HL-60 (cell line): ENCODE data around the gene SOX8.

Experiments
- DNase-seq, 2 experiments: peaks; one replicate each; pipeline ENCODE4 v3.0.0-alpha.2; 2010 to 2020; ENCODE audit warnings: low read depth in 1 of 2, low spot score in 1 of 2
- H3K27ac ChIP-seq: fragments of 250-450 bp; sonication (Bioruptor Pico); replicated peaks from 2 replicates; pipeline ENCODE4 v1.5.1; 2020; ENCODE audit warnings: mild to moderate bottlenecking, moderate library complexity
- H3K27me3 ChIP-seq: fragments of 250-450 bp; sonication (Bioruptor Pico); 2 replicates; pipeline ENCODE4 v1.5.1; 2021; ENCODE audit warnings: mild to moderate bottlenecking, moderate library complexity; ENCODE audit not compliant: insufficient read depth, poor library complexity, severe bottlenecking
- H3K4me3 ChIP-seq: replicated peaks from 2 replicates; pipeline ENCODE4 v1.5.1; 2011; ENCODE audit warnings: mild to moderate bottlenecking, control low read depth, low read length; ENCODE audit not compliant: insufficient read depth
- GABPA ChIP-seq: IDR thresholded peaks from 2 replicates; pipeline ENCODE4 v1.6.1; 2012; ENCODE audit warnings: low read depth
- POLR2AphosphoS5 ChIP-seq: IDR thresholded peaks from 2 replicates; pipeline ENCODE4 v1.6.1; 2012; ENCODE audit warnings: low read depth
- SPI1 ChIP-seq: IDR thresholded peaks from 2 replicates; pipeline ENCODE4 v1.6.1; 2012; ENCODE audit warnings: low read depth, mild to moderate bottlenecking, borderline replicate concordance
- TF ChIP-seq, protein P1 (sequence below): IDR thresholded peaks from one replicate; pipeline ENCODE4 v1.5.1; 2011; ENCODE audit warnings: low read length, control low read depth, inconsistent platforms; ENCODE audit not compliant: insufficient read depth
- TF ChIP-seq, protein P2 (sequence below): IDR thresholded peaks from 2 replicates; pipeline ENCODE4 v1.6.1; 2012; ENCODE audit warnings: low read depth; ENCODE audit not compliant: insufficient replicate concordance

SOX8 gene

DNA sequence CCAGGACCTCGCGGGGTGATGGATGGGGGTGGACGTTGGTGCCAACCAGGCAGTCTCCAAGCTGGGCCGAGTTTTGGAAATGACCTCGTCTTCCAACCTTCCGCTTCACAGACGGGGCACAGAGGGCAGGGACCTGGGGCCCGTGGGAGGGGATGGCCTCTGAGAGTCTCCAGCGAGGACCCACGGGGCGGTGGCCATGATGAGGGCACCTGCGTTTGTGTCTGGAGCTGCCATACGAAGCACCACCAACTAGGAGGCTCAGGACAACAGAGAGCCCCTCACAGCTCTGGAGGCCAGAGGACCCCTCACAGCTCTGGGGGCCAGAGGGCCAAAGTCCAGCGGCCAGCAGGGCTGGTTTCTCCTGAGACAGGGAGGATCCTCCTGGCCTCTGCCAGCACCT lies 26.5 kb downstream of the SOX8 start:
- no peak overlapping the region for H3K27ac ChIP-seq
- DNase-seq, result no peak
- TF ChIP-seq GABPA, result no peak
- TF ChIP-seq, protein P1, sequence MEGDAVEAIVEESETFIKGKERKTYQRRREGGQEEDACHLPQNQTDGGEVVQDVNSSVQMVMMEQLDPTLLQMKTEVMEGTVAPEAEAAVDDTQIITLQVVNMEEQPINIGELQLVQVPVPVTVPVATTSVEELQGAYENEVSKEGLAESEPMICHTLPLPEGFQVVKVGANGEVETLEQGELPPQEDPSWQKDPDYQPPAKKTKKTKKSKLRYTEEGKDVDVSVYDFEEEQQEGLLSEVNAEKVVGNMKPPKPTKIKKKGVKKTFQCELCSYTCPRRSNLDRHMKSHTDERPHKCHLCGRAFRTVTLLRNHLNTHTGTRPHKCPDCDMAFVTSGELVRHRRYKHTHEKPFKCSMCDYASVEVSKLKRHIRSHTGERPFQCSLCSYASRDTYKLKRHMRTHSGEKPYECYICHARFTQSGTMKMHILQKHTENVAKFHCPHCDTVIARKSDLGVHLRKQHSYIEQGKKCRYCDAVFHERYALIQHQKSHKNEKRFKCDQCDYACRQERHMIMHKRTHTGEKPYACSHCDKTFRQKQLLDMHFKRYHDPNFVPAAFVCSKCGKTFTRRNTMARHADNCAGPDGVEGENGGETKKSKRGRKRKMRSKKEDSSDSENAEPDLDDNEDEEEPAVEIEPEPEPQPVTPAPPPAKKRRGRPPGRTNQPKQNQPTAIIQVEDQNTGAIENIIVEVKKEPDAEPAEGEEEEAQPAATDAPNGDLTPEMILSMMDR, result no peak
- H3K27me3 ChIP-seq, result peaks cover 22% of the 10 kb centered on the region
- no peak overlapping the region for H3K4me3 ChIP-seq

DNA sequence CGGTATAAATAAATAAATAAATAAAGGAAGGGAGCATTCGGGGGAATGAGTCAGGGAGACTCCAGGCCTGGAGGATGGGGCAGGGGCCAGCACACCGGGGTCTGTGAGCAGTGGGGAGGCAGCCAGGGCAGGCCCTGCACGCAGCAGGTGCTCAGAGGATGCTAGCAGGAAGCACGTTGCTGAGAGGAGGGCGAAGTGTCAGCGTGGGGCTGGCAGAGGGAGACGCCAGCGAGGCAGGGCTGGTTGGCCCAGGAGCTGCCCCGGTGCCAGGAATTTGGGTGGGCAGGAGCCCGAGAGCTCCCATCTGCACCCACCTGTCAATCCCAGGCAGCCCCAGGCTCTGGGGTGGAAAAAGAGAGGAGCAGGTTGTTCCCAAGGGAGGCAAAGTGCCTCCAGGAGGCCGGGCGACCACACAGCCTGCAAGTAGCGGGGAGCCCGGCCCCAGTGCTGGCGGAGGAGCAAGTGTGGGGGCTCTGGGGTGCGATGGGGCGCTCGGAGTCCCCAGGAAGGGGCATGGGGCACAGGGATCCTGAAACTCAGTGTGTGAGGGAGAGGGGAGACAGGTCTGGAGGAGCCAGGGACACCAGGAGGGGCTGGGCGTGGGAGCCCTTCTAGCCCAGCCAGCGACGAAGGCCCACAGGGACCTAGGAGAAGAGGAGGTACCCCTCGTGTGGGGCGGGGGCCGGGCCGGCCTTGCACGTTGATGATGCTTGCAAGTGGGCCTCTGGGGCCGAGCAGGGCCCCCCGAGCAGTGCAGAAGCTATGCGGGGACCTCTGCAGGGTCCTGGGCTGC lies 28.0 kb downstream of the SOX8 start:
- no peak overlapping the region for H3K27ac ChIP-seq
- TF ChIP-seq SPI1 (no peak), POLR2AphosphoS5 (no peak), GABPA (no peak)
- TF ChIP-seq, protein P2, sequence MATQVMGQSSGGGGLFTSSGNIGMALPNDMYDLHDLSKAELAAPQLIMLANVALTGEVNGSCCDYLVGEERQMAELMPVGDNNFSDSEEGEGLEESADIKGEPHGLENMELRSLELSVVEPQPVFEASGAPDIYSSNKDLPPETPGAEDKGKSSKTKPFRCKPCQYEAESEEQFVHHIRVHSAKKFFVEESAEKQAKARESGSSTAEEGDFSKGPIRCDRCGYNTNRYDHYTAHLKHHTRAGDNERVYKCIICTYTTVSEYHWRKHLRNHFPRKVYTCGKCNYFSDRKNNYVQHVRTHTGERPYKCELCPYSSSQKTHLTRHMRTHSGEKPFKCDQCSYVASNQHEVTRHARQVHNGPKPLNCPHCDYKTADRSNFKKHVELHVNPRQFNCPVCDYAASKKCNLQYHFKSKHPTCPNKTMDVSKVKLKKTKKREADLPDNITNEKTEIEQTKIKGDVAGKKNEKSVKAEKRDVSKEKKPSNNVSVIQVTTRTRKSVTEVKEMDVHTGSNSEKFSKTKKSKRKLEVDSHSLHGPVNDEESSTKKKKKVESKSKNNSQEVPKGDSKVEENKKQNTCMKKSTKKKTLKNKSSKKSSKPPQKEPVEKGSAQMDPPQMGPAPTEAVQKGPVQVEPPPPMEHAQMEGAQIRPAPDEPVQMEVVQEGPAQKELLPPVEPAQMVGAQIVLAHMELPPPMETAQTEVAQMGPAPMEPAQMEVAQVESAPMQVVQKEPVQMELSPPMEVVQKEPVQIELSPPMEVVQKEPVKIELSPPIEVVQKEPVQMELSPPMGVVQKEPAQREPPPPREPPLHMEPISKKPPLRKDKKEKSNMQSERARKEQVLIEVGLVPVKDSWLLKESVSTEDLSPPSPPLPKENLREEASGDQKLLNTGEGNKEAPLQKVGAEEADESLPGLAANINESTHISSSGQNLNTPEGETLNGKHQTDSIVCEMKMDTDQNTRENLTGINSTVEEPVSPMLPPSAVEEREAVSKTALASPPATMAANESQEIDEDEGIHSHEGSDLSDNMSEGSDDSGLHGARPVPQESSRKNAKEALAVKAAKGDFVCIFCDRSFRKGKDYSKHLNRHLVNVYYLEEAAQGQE, result no peak
- TF ChIP-seq, protein P1, result no peak
- H3K4me3 ChIP-seq, result no peak overlapping the region
- DNase-seq, result no peak
- H3K27me3 ChIP-seq, result peaks cover 22% of the 10 kb centered on the region

DNA sequence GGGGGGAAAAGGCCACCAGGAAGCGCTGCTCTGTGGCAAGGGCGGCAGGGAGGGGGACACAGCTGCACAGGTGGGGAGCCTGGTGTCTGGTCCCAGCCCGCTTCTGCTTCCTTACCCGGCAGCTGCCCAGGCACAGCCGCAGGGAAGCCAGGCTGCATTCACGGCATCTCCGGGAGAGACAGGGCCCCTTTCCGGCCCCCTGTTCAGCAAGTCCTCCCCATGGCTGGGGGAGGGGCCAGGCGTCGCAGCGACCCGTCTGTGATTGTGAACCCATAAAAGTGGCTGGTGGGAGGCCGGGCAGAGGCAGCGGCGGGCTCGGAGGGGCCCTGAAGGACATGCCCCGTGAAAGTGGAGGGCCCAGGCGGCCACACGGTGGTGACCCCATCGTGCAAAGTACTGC lies 28.7 kb downstream of the SOX8 start:
- Histone ChIP-seq H3K27me3 (peaks cover 22% of the 10 kb centered on the region), H3K27ac (no peak overlapping the region), H3K4me3 (no peak overlapping the region)
- TF ChIP-seq SPI1, result no peak
- TF ChIP-seq, protein P2, result no peak
- TF ChIP-seq GABPA, result no peak
- TF ChIP-seq, protein P1, result no peak
- TF ChIP-seq POLR2AphosphoS5, result no peak
- no peak for DNase-seq

DNA sequence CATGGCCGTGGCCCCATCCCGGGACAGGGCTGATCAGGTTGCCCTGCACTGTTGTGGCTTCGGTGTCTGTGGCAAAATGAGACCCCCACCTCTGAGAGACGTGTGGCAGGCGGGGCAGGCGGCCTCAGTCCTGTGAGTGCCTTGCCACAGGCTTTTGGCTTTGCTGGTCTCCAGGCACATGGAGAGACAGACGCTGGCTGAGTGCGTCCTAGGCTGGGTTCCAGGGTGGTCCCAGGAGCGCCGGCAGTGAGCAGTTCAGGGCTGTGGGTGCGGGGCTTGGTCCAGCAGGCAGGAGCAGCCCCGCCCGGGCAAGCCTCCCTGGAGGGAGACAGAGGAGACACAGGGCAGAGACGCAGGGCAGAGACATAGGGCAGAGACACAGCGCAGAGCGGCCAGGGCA lies 29.2 kb downstream of the SOX8 start:
- DNase-seq, result no peak
- H3K27ac ChIP-seq, result no peak overlapping the region
- TF ChIP-seq, protein P2, result no peak
- TF ChIP-seq SPI1, result no peak
- TF ChIP-seq, protein P1, result no peak
- TF ChIP-seq POLR2AphosphoS5, result no peak
- no peak for TF ChIP-seq GABPA
- no peak overlapping the region for H3K4me3 ChIP-seq
- peaks cover 22% of the 10 kb centered on the region for H3K27me3 ChIP-seq
